Breast epithelium (tissue), 3 donors: Measurements from ENCODE around the gene MIEF1.

ENCODE experiments used
- CTCF ChIP-seq, 3 donors: fragments of 450-650 bp; IDR thresholded peaks; one replicate each; pipeline ENCODE4 v1.5.1; 2016 to 2017; ENCODE audit warnings: antibody characterized with exemption in 3 of 3, mild to moderate bottlenecking in 3 of 3, moderate library complexity in 3 of 3
- POLR2A ChIP-seq: fragments of 450-650 bp; IDR thresholded peaks from one replicate; pipeline ENCODE4 v1.6.1; 2016; ENCODE audit warnings: antibody characterized with exemption, mild to moderate bottlenecking, moderate library complexity

- TF ChIP-seq POLR2A (no peak), CTCF (IDR thresholded peaks at IDR 0.05) (no peak)
Observed at GRCh38 chr22:39498368-39498767, 3.7 kb upstream of the MIEF1 start.
